GM18526 (cell line): ENCODE measurements around the gene PADI6.

Experiments used
- POLR2A ChIP-seq: IDR thresholded peaks from 3 replicates; pipeline ENCODE4 v1.6.1; 2011; ENCODE audit not compliant: insufficient read length; ENCODE audit errors: extremely low read depth

PADI6 gene

GRCh38 chr1:17375651-17376050, 3.7 kb downstream of the PADI6 start:
- no peak for TF ChIP-seq POLR2A

GRCh38 chr1:17377325-17377953, 5.4 kb downstream of the PADI6 start:
- no peak for TF ChIP-seq POLR2A

- TF ChIP-seq POLR2A = no peak
Observed at GRCh38 chr1:17381161-17381560, 9.2 kb downstream of the PADI6 start.

GRCh38 chr1:17392199-17392740, 20.3 kb downstream of the PADI6 start:
- no peak for TF ChIP-seq POLR2A

- no peak for TF ChIP-seq POLR2A
Observed at GRCh38 chr1:17393230-17393629, 21.2 kb downstream of the PADI6 start.

- TF ChIP-seq POLR2A = no peak
Observed at GRCh38 chr1:17397910-17398695, 26.1 kb downstream of the PADI6 start.

- no peak for TF ChIP-seq POLR2A
Observed at GRCh38 chr1:17400725-17401341, 28.8 kb downstream of the PADI6 start.

- TF ChIP-seq POLR2A = no peak
Observed at GRCh38 chr1:17401841-17402240, 29.8 kb downstream of the PADI6 start.

- no peak for TF ChIP-seq POLR2A
Observed at GRCh38 chr1:17403081-17403480, 31.1 kb downstream of the PADI6 start.

GRCh38 chr1:17404034-17404684, 32.2 kb downstream of the PADI6 start:
- no peak for TF ChIP-seq POLR2A

GRCh38 chr1:17404820-17405219, 32.8 kb downstream of the PADI6 start:
- TF ChIP-seq POLR2A = no peak

- no peak for TF ChIP-seq POLR2A
Observed at GRCh38 chr1:17405898-17406759, 34.1 kb downstream of the PADI6 start.

- TF ChIP-seq POLR2A = no peak
Observed at GRCh38 chr1:17409391-17409811, 37.4 kb downstream of the PADI6 start.

- TF ChIP-seq POLR2A = no peak
Observed at GRCh38 chr1:17412093-17412870, 40.3 kb downstream of the PADI6 start.
